H4 (cell line): ENCODE measurements around the gene SORL1. TPM values are rescaled to one million over a fixed set of nuclear protein-coding genes. Genes with fewer than 3 reads are reported as not detected.
"Not testable (repeated sequence)": the region's sequence is repeated elsewhere in the genome, so short reads cannot be mapped to it uniquely, and the experiment has no call there.

Experiments used
- DNase-seq: peaks from one replicate; pipeline ENCODE4 v3.0.0-alpha.2; 2015; ENCODE audit warnings: low spot score
- total RNA-seq: library from RNA; depleted of rRNA; stranded (reverse); fragments of >200 nt; shearing (Covaris generic); gene quantifications from 2 replicates; pipeline ENCODE4 v1.2.3, GENCODE V29; 2014

SORL1 gene
- total RNA-seq, 1 experiment from 2014 or later, result 3.6 TPM

- no peak for DNase-seq
These were observed 21.1 kb downstream of the SORL1 start for GRCh38 chr11:121473064-121473777.

- no peak for DNase-seq
These were observed 22.6 kb downstream of the SORL1 start for GRCh38 chr11:121474680-121475079.

DNA sequence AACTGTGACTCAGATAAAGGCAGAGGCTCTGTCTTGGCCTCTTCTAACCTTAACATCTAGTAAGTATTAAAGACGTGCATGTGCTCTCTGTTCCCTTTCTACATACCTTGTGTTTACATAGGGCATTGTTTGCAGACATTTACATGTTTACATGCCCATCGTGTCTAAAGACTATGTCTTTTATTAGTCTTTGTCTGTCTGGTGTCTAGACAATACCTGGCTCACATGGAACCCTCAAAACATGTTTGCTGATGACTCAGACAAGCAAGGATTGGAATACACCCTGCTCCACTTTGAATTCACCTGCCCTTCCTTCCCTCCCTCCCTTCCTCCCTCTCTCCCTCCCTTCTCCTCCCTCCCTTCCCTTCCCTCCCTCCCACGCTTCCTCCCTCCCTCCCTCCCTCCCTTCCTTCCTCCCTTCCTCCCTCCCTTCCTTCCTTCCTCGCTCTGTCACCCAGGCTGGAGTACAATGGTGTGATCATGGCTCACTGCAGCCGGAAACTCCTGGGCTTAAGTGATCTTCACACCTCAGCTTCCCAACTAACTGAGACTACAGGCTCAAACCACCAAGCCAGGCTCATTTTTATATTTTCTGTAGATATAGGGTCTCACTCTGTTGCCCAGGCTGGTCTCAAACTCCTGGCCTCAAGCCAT is 24.4 kb downstream of the SORL1 start:
- DNase-seq, result no peak

- no peak for DNase-seq
These were observed 26.2 kb downstream of the SORL1 start for GRCh38 chr11:121478226-121478894.

DNA sequence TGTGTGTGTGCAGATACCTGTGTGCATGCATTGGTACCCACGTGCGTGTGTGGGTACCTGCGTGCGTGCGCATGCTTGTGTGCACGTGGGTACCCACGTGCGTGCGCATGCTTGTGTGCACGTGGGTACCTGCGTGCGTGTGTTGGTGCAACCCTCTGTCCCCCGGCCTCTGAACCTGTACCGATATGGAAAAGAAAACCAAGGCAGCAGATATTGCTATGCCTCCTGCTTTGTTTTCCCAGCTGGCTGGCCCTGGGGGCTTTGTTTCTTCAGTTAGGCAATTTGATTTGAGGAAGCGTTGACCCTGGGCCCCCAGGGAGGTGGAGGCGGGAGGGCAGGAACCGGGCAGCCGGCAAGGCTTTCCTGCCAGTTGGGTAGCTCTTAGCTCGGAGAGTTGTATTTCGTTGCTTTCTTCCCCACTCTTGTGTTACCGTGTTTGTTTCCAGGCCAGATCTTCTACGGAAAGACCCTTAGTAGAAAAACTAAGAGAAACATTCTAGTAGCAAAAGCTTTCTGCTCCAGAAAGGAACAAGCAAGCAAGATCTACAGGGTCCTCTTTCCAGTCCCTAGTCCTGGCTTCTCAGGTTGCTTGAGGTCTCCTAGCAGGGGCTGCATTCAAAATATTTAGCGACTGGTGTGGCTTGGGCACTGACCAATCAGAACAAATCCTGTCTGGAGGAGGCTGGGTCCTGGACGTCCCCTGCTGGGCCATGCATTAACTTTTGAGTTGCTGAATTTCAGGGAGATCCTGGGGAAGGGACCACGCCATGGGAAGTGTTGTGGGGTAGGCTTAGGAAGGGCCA is 27.0 kb downstream of the SORL1 start:
- DNase-seq, result no peak

- DNase-seq, result no peak
These were observed 27.7 kb downstream of the SORL1 start for GRCh38 chr11:121479698-121480238.

DNA sequence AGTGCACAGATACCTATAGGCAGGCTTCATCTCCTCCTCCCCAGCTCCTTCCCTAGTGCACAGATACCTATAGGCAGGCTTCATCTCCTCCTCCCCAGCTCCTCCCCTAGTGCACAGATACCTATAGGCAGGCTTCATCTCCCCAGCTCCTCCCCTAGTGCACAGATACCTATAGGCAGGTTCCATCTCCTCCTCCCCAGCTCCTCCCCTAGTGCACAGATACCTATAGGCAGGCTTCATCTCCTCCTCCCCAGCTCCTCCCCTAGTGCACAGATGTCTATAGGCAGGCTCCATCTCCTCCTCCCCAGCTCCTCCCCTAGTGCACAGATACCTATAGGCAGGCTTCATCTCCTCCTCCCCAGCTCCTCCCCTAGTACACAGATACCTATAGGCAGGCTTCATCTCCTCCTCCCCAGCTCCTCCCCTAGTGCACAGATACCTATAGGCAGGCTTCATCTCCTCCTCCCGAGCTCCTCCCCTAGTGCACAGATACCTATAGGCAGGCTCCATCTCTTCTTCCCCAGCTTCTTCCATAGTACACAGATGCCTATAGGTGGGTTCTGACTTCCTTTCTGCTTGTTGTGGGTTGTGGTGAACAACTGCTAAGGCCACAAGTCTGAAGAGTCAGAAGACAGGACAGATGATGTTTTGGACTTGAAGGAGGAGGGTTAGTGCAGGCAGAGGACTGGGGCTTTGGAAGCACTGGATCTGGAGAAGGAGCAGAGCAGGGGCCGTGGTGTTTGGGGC is 29.5 kb downstream of the SORL1 start:
- not testable (repeated sequence) for DNase-seq

DNA sequence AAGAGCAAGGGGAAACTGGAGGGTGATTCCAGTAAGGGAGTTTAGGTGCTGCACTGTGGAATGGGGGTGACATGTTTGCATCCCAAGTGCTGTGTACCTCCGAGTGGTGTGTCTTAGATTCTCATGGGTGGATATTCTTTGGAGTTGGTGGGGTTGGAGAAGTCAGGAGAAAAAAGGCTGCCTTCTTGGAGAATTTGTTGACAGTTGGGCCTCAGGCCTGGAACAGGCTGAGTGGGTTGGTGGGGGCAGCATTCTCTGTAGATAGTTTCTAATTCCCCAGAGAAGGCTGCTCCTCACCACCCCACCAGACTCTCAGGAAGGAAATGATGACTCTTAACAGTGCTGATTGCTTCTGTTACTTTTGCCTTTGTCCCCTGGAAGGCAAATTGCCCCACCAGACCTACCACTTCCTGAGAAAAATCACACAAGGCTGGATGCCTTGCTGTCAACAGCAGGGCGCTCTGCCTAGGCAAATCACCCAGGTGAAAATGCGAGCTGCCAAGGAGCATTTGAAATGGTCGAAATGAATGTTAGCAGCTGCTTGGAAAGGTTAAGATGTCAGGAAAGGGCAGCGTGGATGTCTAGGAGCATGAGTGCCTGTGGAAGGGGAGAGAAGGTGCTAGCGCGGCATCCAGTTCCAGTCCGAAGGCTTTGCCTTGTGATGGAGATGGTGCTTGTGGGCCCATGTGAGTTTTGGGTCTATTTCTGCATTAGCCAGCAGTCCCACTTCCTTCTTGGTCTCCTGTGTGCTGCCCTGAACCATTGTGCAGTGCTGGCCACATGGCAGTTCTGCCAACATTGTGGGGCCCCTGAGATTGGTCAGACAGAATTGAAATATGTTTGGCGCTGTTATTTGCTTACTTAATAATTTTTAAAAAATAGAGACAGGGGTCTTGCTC is 30.4 kb downstream of the SORL1 start:
- DNase-seq, result no peak

- DNase-seq, result no peak
These were observed 31.8 kb downstream of the SORL1 start for GRCh38 chr11:121483805-121484480.

DNA sequence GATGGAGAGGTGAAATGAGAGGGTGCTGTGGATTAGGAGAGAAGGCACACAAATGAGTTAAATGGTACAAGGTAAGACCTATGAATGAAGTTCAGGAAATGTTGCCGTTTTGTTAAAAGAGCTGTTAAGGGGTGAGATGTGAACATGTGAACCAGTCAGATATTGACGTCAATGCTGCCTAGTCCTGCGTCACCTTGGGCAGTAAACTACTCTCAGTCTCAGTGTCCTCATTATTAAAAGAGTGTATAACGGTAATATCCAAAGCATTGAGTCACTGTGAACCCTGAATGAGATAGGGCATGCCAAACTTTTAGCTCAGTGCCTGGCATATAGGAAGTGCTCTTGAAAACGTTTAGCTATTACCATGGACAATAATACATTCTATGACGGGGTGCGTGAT is 33.1 kb downstream of the SORL1 start:
- no peak for DNase-seq

DNA sequence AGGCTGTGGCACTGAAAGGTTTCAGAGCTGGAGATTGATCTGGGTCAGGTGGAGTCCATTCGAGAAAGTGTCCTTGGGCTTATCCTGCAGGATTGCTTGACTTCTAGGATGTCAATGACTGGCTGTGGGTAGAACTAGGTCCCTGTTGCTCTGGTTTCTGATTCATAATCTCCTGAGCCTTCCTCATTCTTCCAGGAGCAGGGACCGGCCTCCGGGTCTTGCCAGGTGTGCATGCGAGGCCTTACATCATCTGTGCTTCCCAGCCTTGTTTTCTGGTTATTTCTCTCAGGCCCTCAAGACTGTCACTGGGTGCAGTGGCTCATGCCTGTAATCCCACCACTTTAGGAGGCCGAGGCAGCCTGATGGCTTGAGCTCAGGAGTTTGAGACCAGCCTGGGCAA is 33.9 kb downstream of the SORL1 start:
- no peak for DNase-seq

DNA sequence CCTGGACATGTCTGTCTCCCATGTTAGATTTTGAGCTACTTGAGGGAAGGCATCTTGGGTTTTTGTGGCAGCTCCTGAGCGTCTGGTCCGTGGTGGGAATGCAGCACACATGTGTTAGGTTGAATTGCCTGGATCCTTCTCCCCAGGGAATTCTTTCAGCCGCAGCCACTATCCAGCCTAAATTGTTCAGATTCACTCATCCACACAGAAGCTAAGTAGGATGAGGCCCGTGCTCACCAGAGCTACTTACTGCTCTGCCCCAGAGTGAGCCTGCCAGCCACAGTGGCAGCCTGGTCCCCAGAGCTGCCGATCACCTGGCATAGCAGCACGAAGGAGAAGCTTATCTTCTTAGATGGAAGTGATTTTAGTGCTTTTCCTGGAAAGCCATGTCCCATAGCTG is 35.1 kb downstream of the SORL1 start:
- no peak for DNase-seq

DNA sequence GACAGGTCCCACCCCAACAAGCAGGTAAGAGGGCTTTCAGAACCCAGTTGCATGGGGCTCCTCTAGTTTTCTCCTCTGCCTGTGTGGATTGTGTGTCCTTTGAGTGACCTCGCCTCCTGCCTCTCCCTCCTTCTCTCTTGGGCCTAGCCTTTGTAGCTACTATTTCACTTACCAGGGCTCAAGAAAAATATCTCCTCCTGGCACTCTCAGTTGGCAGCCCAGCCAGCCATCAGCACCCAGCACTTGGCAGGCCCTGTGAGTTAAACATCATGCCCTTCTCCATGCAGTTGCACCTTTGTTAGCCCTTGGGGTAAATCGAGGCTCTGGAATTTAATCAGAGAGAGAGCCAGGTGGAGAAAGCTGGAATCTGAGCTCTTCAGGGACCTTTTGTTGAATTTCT is 36.1 kb downstream of the SORL1 start:
- DNase-seq, result no peak

DNA sequence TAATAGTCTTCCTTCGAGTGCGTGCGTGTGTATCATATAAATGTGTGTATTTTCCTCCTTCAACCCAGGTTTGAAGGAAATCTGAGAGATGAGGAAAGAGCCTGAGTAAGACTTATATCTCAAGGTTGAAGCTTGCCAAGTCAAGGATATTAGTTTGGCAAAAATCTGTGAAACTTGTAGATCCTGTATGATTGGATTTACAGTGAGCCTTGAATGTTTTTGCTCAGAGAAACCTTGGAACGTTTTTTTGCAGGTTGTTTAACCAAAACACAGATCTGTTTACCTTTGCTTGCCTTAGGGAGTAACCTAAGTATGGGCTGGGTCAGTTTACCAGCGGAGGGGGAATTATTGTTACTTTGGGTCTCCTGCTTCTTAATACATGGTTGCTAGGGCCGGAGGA is 36.5 kb downstream of the SORL1 start:
- no peak for DNase-seq

GRCh38 chr11:121489823-121490222 is 37.7 kb downstream of the SORL1 start:
- no peak for DNase-seq

- DNase-seq, result no peak
These were observed 42.4 kb downstream of the SORL1 start for GRCh38 chr11:121494355-121495099.

DNA sequence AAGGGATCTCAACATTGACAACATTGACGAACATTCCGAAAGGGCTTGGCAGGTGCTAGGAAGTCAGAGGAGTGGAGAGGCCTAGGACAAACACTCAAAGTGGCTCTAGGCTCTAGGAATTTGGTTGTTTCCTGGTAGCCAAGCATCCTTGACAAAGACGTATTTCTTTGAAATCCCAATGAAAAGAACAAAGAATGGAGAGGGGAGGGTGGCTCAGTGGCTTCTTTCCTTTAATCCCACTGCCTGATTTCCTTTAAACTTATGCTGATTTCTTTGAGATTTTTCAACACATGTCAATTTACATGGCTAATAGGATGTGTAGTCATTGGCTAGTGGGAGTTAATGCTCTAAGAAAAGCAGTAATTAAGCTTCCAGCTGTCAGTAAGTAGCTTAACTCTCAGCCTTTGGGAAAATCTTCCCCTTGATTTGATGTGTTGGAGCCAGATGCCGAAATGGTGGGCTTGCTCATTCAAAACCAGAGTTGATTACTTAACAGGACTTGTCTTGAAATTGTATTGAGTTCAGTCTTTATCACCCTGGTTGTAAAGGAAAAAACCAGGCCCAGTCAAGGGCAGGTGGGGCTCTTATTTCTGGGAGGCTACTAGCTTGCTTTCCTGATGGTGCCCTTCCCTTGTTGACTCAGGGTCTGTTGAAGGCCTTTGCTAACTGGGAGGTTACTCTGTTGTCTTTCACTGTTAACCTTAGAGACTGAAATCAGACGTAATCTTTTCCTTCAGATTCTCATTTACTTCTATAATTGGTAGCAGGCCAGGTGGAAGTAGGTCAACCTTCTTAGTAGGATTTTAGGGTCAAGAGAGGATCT is 45.3 kb downstream of the SORL1 start:
- DNase-seq, result no peak

GRCh38 chr11:121499405-121499804 is 47.3 kb downstream of the SORL1 start:
- no peak for DNase-seq
